RWPE1 (cell line): ENCODE data around the gene LRRC70.
"Not testable (repeated sequence)": the region's sequence is repeated elsewhere in the genome, so short reads cannot be mapped to it uniquely, and the experiment has no call there.

Source experiments
- CTCF ChIA-PET: fragments of 350-600 bp; sonication (Branson Sonifier 250); formaldehyde crosslinking; extraction: SDS; loops from one replicate; lab custom pipeline; 2021; lab: Yijun Ruan, JAX
- POLR2A ChIA-PET: fragments of 400-600 bp; formaldehyde crosslinking; extraction: SDS; loops from one replicate; lab custom pipeline; 2020; ENCODE audit warnings: antibody characterized with exemption; ENCODE audit not compliant: low non-redundant PET; lab: Yijun Ruan, JAX
- DNase-seq: peaks from one replicate; pipeline ENCODE4 v3.0.0; 2012; ENCODE audit warnings: low spot score
- H3K27ac ChIP-seq: fragments of 450-650 bp; 2 replicates; pipeline ENCODE4 v1.5.1; 2017
- CTCF ChIP-seq: fragments of 450-650 bp; conservative IDR thresholded peaks from 2 replicates; pipeline ENCODE4 v1.5.1; 2017; ENCODE audit warnings: low read depth, mild to moderate bottlenecking

The LRRC70 gene

GRCh38 chr5:62617943-62618342 is 39.3 kb downstream of the LRRC70 start:
- POLR2A ChIA-PET = no interaction called here
- no peak overlapping the region for H3K27ac ChIP-seq
- no peak for TF ChIP-seq CTCF
- DNase-seq = no peak
- CTCF ChIA-PET = no interaction called here

GRCh38 chr5:62620761-62621160 is 42.1 kb downstream of the LRRC70 start:
- no peak for DNase-seq
- no peak for TF ChIP-seq CTCF
- POLR2A ChIA-PET = no interaction called here
- CTCF ChIA-PET = no interaction called here
- H3K27ac ChIP-seq = no peak overlapping the region

- ChIA-PET CTCF (no interaction called here), POLR2A (no interaction called here)
- TF ChIP-seq CTCF = no peak
- DNase-seq = no peak
- H3K27ac ChIP-seq = no peak overlapping the region
Measured at GRCh38 chr5:62621280-62621679, 42.7 kb downstream of the LRRC70 start.

GRCh38 chr5:62623271-62623670 is 44.7 kb downstream of the LRRC70 start:
- POLR2A ChIA-PET = no interaction called here
- CTCF ChIA-PET = no interaction called here
- TF ChIP-seq CTCF = no peak

GRCh38 chr5:62624436-62624835 is 45.8 kb downstream of the LRRC70 start:
- POLR2A ChIA-PET, CTCF ChIA-PET, DNase-seq, H3K27ac ChIP-seq: not testable (repeated sequence)

More at GRCh38 chr5:62623271-62623670, 44.7 kb downstream of the LRRC70 start:
- H3K27ac ChIP-seq = no peak overlapping the region
- DNase-seq = no peak

GRCh38 chr5:62626534-62626933 is 47.9 kb downstream of the LRRC70 start:
- H3K27ac ChIP-seq = no peak overlapping the region
- no peak for TF ChIP-seq CTCF
- no peak for DNase-seq
- POLR2A ChIA-PET = no interaction called here
- CTCF ChIA-PET = no interaction called here

- no peak for DNase-seq
- H3K27ac ChIP-seq = no peak overlapping the region
- TF ChIP-seq CTCF = no peak
- ChIA-PET POLR2A (no interaction called here), CTCF (interaction anchor here (0.6 kb wide), 1 partner anchor 11 kb away, joined by 3 read pairs; no protein-coding TSS in a partner anchor)
Measured at GRCh38 chr5:62627121-62627520, 48.5 kb downstream of the LRRC70 start.
